Measurements from ENCODE around the gene PDE4B.

DNA sequence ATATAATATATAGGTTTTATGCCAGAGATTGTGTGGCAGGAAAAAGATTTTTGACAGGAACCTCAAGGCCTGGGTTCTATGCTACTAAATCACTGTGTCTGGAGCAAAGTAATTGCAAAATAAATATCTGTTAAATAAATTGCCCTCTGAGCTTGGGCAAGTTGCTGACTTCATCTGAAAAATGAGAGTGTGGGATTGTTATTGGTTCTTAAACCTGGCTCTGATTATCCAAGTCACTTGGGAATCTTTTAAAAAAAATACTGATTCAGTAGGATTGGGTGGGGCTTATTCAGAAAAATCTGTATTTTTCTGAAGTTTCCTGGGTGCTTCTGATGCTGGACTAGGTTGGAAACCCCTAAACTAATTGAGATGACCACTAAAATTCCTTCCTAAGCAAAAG lies 567.1 kb downstream of the PDE4B start:
- TF ChIP-seq POLR2A (IDR thresholded peaks at IDR 0.05) (no peak), EP300 (IDR thresholded peaks at IDR 0.05) (no peak)
- TF ChIP-seq, protein P1, sequence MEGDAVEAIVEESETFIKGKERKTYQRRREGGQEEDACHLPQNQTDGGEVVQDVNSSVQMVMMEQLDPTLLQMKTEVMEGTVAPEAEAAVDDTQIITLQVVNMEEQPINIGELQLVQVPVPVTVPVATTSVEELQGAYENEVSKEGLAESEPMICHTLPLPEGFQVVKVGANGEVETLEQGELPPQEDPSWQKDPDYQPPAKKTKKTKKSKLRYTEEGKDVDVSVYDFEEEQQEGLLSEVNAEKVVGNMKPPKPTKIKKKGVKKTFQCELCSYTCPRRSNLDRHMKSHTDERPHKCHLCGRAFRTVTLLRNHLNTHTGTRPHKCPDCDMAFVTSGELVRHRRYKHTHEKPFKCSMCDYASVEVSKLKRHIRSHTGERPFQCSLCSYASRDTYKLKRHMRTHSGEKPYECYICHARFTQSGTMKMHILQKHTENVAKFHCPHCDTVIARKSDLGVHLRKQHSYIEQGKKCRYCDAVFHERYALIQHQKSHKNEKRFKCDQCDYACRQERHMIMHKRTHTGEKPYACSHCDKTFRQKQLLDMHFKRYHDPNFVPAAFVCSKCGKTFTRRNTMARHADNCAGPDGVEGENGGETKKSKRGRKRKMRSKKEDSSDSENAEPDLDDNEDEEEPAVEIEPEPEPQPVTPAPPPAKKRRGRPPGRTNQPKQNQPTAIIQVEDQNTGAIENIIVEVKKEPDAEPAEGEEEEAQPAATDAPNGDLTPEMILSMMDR (IDR thresholded peaks at IDR 0.05), result no peak
